HT1080 (cell line): ENCODE measurements around the gene SKA1. TPM values are rescaled to one million over a fixed set of nuclear protein-coding genes. Genes with fewer than 3 reads are reported as not detected.
"Not testable (repeated sequence)": the region's sequence is repeated elsewhere in the genome, so short reads cannot be mapped to it uniquely, and the experiment has no call there.

Source experiments
- DNase-seq: peaks from one replicate; pipeline ENCODE4 v3.0.0-alpha.2; 2015; ENCODE audit warnings: low read depth
- total RNA-seq: library from RNA; depleted of rRNA; stranded (reverse); fragments of >200 nt; shearing (Covaris generic); gene quantifications from 2 replicates; pipeline ENCODE4 v1.2.3, GENCODE V29; 2014; rRNA removed

Gene SKA1
- total RNA-seq, 1 experiment from 2014 or later = 43.1 TPM

- DNase-seq = no peak
Measured at GRCh38 chr18:50428531-50429206, 53.8 kb downstream of the SKA1 start.

DNA sequence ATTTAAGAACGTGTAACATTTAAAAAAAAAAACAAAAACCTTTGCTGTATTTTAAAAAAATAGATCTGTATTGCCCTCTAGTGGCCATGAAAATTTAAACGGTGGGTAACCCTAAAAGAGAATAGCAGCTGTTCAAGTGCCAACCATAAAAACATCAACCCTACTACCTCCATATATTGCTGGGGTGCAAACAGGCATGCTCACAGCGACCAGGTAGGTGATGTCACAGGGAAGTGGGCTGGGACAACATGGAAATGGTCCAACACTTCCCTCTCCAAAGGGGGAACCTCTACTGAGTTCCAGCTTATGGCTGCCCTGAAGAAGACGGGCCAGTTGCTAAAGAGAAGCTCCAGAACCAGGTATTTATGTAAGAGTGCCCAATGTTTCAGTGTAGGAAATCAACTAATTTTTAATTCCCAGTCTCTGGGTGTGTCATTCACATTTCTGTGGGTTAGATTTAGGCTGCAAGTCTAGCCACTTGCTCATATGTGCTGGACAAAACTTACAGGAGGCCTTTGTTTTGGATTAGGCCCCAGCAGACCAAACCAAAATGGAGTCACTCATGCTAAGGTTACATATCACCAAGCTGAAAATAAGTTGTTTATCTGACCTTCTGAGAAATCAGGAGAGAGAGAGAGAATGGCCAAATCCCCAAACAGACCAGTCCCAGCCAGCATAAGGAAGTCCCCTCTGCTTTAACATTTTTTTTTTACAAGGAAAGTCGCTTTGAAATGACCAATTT lies 54.5 kb downstream of the SKA1 start:
- DNase-seq = no peak

GRCh38 chr18:50432915-50433314 lies 58.1 kb downstream of the SKA1 start:
- no peak for DNase-seq

DNA sequence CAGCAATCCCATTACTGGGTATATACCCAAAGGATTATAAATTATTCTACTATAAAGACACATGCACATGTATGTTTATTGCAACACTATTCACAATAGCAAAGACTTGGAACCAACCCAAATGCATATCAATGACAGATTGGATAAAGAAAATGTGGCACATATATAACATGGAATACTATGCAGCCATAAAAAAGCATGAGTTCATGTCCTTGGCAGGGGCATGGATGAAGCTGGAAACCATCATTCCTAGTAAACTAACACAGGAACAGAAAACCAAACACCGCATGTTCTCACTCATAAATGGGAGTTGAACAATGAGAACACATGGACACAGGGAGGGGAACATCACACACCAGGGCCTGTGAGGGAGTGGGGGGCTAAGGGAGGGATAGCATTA lies 61.9 kb downstream of the SKA1 start:
- DNase-seq = not testable (repeated sequence)

DNA sequence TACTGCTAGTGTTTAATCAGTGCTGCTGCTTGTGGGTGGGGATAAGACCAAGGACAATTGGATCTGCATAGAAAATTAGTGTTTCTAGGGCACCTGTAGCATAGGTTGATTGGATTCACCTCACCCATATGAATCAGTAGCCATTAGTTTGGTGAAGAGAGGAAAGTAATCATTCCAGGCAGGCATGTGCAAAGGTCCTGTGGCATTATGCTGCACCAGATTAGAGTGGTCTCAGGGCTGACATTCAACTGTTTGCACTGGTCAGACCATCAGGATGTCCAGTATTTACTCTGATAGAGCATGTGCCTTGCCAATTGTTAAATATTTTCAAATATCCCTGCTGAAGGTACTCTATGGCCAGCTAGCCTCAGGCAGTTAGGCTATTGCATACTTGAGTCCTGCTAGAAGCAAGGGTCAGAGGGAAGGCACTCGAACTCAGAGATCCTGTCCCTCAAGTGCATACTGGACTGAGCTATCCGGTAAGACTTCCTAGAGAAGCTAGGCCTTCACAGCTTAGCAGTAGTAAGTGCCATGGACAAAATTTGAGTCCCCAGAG lies 64.7 kb downstream of the SKA1 start:
- DNase-seq = no peak

- no peak for DNase-seq
Measured at GRCh38 chr18:50441016-50441415, 66.2 kb downstream of the SKA1 start.

GRCh38 chr18:50441501-50441900 lies 66.7 kb downstream of the SKA1 start:
- no peak for DNase-seq

Other genes with a start within 250 kb of the SKA1 start
- 12.8 and 16.2 TPM in 2 replicates for gene MYO5B, start 179.9 kb upstream of the SKA1 start, total RNA-seq
- gene CFAP53, start 108.6 kb upstream of the SKA1 start, total RNA-seq = 0.31 and 0.33 TPM in 2 replicates
- gene MBD1, start 93.5 kb upstream of the SKA1 start, total RNA-seq = 109 and 124 TPM in 2 replicates
- 101 and 118 TPM in 2 replicates for gene CXXC1, start 87.4 kb upstream of the SKA1 start, total RNA-seq
- not detected in 2 replicates for gene MAPK4, start 185.0 kb downstream of the SKA1 start, total RNA-seq